Measurements from ENCODE around the gene RAPGEFL1.
A peak's percentile ranks its signal among the peaks of the same experiment; 100 is the strongest.

RAPGEFL1 gene

GRCh38 chr17:40153603-40154236, 23.6 kb upstream of the RAPGEFL1 start:
- Histone ChIP-seq H3K79me1 (ENCODE audit: low read length) (peaks cover 10% of the 10 kb centered on the region), H3K27me3 (ENCODE audit: insufficient read depth, low read length, poor library complexity) (no peaks in the 10 kb centered on the region), H3K4me3 (ENCODE audit: low read length) (no peak overlapping the region), H2BK5ac (ENCODE audit: low read length) (no peak overlapping the region), H3K9ac (ENCODE audit: low read length) (no peak overlapping the region), H3K56ac (ENCODE audit: low read length) (no peak overlapping the region), H2BK15ac (replicated peaks; ENCODE audit: low read depth) (no peak overlapping the region), H3K18ac (ENCODE audit: low read length) (no peak overlapping the region), H2BK120ac (ENCODE audit: low read depth, low read length) (no peak overlapping the region), H4K8ac (ENCODE audit: low read depth, low read length) (no peak overlapping the region), H2AK5ac (ENCODE audit: low read length) (no peak overlapping the region), H4K5ac (ENCODE audit: low read length) (no peak overlapping the region), H3K4me1 (ENCODE audit: control insufficient read depth, low read depth, low read length) (no peaks in the 10 kb centered on the region), H3K36me3 (ENCODE audit: control insufficient read depth, insufficient read depth, low read length) (peaks cover 2% of the 10 kb centered on the region), H3K27ac (ENCODE audit: low read depth, low read length) (no peak overlapping the region), H3K23ac (ENCODE audit: low read length) (no peak overlapping the region), H3K79me2 (ENCODE audit: control insufficient read depth, insufficient read depth, low read length) (peaks cover 12% of the 10 kb centered on the region), H3K4ac (ENCODE audit: low read depth, low read length) (no peak overlapping the region), H3K4me2 (ENCODE audit: low read length) (no peak overlapping the region)
- WGBS (ENCODE audit: extremely low coverage, insufficient coverage, low lambda C conversion rate), result no CpG with 5 or more reads among the region's 14 CpGs
- no peak for DNase-seq

GRCh38 chr17:40157973-40158372, 19.3 kb upstream of the RAPGEFL1 start:
- Histone ChIP-seq H2BK15ac (replicated peaks; ENCODE audit: low read depth) (no peak overlapping the region), H3K4ac (ENCODE audit: low read depth, low read length) (no peak overlapping the region), H3K27me3 (ENCODE audit: insufficient read depth, low read length, poor library complexity) (no peaks in the 10 kb centered on the region), H3K23ac (ENCODE audit: low read length) (no peak overlapping the region), H3K27ac (ENCODE audit: low read depth, low read length) (no peak overlapping the region), H2BK5ac (ENCODE audit: low read length) (no peak overlapping the region), H3K36me3 (ENCODE audit: control insufficient read depth, insufficient read depth, low read length) (peaks cover 5% of the 10 kb centered on the region), H2BK120ac (ENCODE audit: low read depth, low read length) (no peak overlapping the region), H3K4me3 (ENCODE audit: low read length) (no peak overlapping the region), H4K8ac (ENCODE audit: low read depth, low read length) (no peak overlapping the region), H3K9ac (ENCODE audit: low read length) (no peak overlapping the region), H3K56ac (ENCODE audit: low read length) (no peak overlapping the region), H3K4me1 (ENCODE audit: control insufficient read depth, low read depth, low read length) (no peaks in the 10 kb centered on the region), H3K79me1 (ENCODE audit: low read length) (peaks cover 6% of the 10 kb centered on the region), H3K4me2 (ENCODE audit: low read length) (no peak overlapping the region), H3K18ac (ENCODE audit: low read length) (no peak overlapping the region), H4K5ac (ENCODE audit: low read length) (no peak overlapping the region), H2AK5ac (ENCODE audit: low read length) (no peak overlapping the region), H3K79me2 (ENCODE audit: control insufficient read depth, insufficient read depth, low read length) (peaks cover 10% of the 10 kb centered on the region)
- no CpG with 5 or more reads among the region's 2 CpGs for WGBS (ENCODE audit: extremely low coverage, insufficient coverage, low lambda C conversion rate)
- DNase-seq, result no peak

GRCh38 chr17:40158438-40159013, 18.7 kb upstream of the RAPGEFL1 start:
- Histone ChIP-seq H3K4ac (ENCODE audit: low read depth, low read length) (no peak overlapping the region), H3K79me2 (ENCODE audit: control insufficient read depth, insufficient read depth, low read length) (peaks cover 8% of the 10 kb centered on the region), H2BK5ac (ENCODE audit: low read length) (no peak overlapping the region), H3K9ac (ENCODE audit: low read length) (no peak overlapping the region), H3K27ac (ENCODE audit: low read depth, low read length) (no peak overlapping the region), H4K5ac (ENCODE audit: low read length) (no peak overlapping the region), H3K56ac (ENCODE audit: low read length) (no peak overlapping the region), H3K18ac (ENCODE audit: low read length) (no peak overlapping the region), H3K79me1 (ENCODE audit: low read length) (peaks cover 6% of the 10 kb centered on the region), H2AK5ac (ENCODE audit: low read length) (no peak overlapping the region), H3K23ac (ENCODE audit: low read length) (no peak overlapping the region), H3K4me2 (ENCODE audit: low read length) (no peak overlapping the region), H4K8ac (ENCODE audit: low read depth, low read length) (no peak overlapping the region), H2BK15ac (replicated peaks; ENCODE audit: low read depth) (no peak overlapping the region), H3K36me3 (ENCODE audit: control insufficient read depth, insufficient read depth, low read length) (peaks cover 8% of the 10 kb centered on the region), H3K4me3 (ENCODE audit: low read length) (no peak overlapping the region), H3K27me3 (ENCODE audit: insufficient read depth, low read length, poor library complexity) (no peaks in the 10 kb centered on the region), H2BK120ac (ENCODE audit: low read depth, low read length) (no peak overlapping the region), H3K4me1 (ENCODE audit: control insufficient read depth, low read depth, low read length) (no peaks in the 10 kb centered on the region)
- DNase-seq, result no peak
- WGBS (ENCODE audit: extremely low coverage, insufficient coverage, low lambda C conversion rate), result no CpG with 5 or more reads among the region's 3 CpGs

- peaks cover 7% of the 10 kb centered on the region for H3K79me2 ChIP-seq (ENCODE audit: control insufficient read depth, insufficient read depth, low read length)
- H3K27me3 ChIP-seq (ENCODE audit: insufficient read depth, low read length, poor library complexity), result no peaks in the 10 kb centered on the region
- no peak overlapping the region for H3K4me2 ChIP-seq (ENCODE audit: low read length)
- peaks cover 10% of the 10 kb centered on the region for H3K36me3 ChIP-seq (ENCODE audit: control insufficient read depth, insufficient read depth, low read length)
- peaks cover 6% of the 10 kb centered on the region for H3K79me1 ChIP-seq (ENCODE audit: low read length)
- no peak overlapping the region for H3K56ac ChIP-seq (ENCODE audit: low read length)
- WGBS (ENCODE audit: extremely low coverage, insufficient coverage, low lambda C conversion rate), result no CpG with 5 or more reads among the region's 6 CpGs
- no peak overlapping the region for H3K4me3 ChIP-seq (ENCODE audit: low read length)
- no peak for DNase-seq
- H4K5ac ChIP-seq (ENCODE audit: low read length), result no peak overlapping the region
- H4K8ac ChIP-seq (ENCODE audit: low read depth, low read length), result no peak overlapping the region
- no peak overlapping the region for H2BK15ac ChIP-seq (replicated peaks; ENCODE audit: low read depth)
- no peak overlapping the region for H3K18ac ChIP-seq (ENCODE audit: low read length)
- no peak overlapping the region for H3K9ac ChIP-seq (ENCODE audit: low read length)
- no peak overlapping the region for H2BK5ac ChIP-seq (ENCODE audit: low read length)
- no peak overlapping the region for H2BK120ac ChIP-seq (ENCODE audit: low read depth, low read length)
- no peak overlapping the region for H3K4ac ChIP-seq (ENCODE audit: low read depth, low read length)
- no peak overlapping the region for H3K23ac ChIP-seq (ENCODE audit: low read length)
- H3K27ac ChIP-seq (ENCODE audit: low read depth, low read length), result no peak overlapping the region
- no peak overlapping the region for H2AK5ac ChIP-seq (ENCODE audit: low read length)
- H3K4me1 ChIP-seq (ENCODE audit: control insufficient read depth, low read depth, low read length), result no peaks in the 10 kb centered on the region
These were observed 17.8 kb upstream of the RAPGEFL1 start for GRCh38 chr17:40159456-40159855.

- Histone ChIP-seq H3K79me2 (ENCODE audit: control insufficient read depth, insufficient read depth, low read length) (no peaks in the 10 kb centered on the region), H3K27ac (ENCODE audit: low read depth, low read length) (peak overlapping the region; percentile 25), H3K4me3 (ENCODE audit: low read length) (no peak overlapping the region), H4K5ac (ENCODE audit: low read length) (no peak overlapping the region), H2BK15ac (replicated peaks; ENCODE audit: low read depth) (no peak overlapping the region), H3K18ac (ENCODE audit: low read length) (no peak overlapping the region), H3K36me3 (ENCODE audit: control insufficient read depth, insufficient read depth, low read length) (peaks cover 21% of the 10 kb centered on the region), H2BK5ac (ENCODE audit: low read length) (no peak overlapping the region), H3K23ac (ENCODE audit: low read length) (no peak overlapping the region), H4K8ac (ENCODE audit: low read depth, low read length) (no peak overlapping the region), H3K27me3 (ENCODE audit: insufficient read depth, low read length, poor library complexity) (no peaks in the 10 kb centered on the region), H3K79me1 (ENCODE audit: low read length) (no peaks in the 10 kb centered on the region), H2BK120ac (ENCODE audit: low read depth, low read length) (no peak overlapping the region), H3K56ac (ENCODE audit: low read length) (no peak overlapping the region), H3K4me2 (ENCODE audit: low read length) (no peak overlapping the region), H3K4me1 (ENCODE audit: control insufficient read depth, low read depth, low read length) (no peaks in the 10 kb centered on the region), H2AK5ac (ENCODE audit: low read length) (no peak overlapping the region), H3K9ac (ENCODE audit: low read length) (no peak overlapping the region), H3K4ac (ENCODE audit: low read depth, low read length) (no peak overlapping the region)
- DNase-seq, result no peak
- WGBS (ENCODE audit: extremely low coverage, insufficient coverage, low lambda C conversion rate), result no CpG with 5 or more reads among the region's 3 CpGs
These were observed 9.5 kb upstream of the RAPGEFL1 start for GRCh38 chr17:40167685-40168261.

All from mesendoderm (in vitro differentiated cells).